SHP77 (cell line): ENCODE measurements around the gene NIM1K.
"Not testable (repeated sequence)": the region's sequence is repeated elsewhere in the genome, so short reads cannot be mapped to it uniquely, and the experiment has no call there.

Experiments used
- DNase-seq, 2 experiments: peaks; one replicate each; lab custom pipeline; 2025; lab: John Stamatoyannopoulos, UW

Gene NIM1K

DNA sequence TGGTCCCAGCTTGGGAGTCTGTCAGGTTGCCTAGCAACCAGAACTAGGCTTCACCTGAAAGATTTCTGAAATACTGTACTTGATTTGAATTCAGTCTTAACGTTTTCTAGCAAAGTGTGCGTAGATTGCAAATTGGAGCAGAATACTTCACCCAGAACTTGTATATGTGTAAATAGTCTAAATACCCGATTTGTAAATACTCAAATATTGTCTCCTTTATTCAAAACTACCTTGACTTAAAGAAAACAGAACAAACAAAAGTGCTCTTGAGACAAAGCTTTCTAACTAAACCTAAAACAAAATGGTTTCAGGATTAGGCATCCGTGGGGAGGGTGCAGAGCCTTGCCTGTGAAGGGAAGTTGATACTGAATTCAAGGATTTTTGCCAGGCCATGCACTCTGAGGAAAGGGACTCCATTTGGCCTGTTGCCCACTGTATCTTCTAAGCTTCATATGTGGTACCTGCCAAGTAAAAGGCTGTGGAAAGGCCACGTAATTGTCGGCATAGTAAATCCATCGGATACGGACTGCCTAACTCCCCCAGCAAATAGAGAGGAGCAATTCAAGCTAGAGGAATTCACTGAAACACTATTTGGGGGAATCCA is 121.9 kb downstream of the NIM1K start:
- peak in 1 of 2 experiments; percentile 26 for DNase-seq

DNA sequence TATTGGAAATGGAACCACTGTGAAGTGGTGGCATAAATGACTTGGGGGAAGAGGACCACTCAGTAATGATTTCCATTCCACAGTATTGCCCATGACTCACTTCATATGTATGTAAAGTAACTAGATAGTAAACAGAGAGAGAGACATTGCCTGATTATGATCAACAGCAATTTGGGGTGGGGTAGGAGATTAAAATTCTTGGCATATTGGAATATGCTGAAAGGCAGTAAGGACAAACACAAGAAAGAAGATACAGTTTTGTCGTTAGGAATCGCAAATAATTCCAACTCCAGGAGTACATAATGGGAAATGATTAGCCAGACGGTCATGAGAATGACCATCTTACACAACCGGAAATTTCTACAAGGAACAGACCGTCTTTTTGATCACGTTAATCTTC is 122.7 kb downstream of the NIM1K start:
- no peak for DNase-seq

DNA sequence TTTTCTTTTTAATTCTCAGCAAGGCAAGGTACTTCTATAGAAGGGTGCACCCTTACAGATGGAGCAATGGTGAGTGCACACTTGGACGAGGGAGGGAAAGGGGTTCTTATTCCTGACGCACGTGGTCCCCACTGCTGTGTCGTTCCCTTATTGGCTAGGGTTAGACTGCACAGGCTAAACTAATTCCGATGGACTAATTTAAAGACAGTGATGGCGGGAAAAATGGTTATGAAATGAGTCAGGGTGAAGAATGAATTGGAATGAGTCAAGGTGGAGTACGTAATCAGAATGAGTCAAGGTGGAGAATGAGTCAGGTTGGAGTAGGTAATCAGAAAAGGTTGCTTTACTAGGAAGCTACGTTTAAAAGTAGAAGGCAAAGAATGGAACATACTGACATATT is 123.2 kb downstream of the NIM1K start:
- no peak for DNase-seq

DNA sequence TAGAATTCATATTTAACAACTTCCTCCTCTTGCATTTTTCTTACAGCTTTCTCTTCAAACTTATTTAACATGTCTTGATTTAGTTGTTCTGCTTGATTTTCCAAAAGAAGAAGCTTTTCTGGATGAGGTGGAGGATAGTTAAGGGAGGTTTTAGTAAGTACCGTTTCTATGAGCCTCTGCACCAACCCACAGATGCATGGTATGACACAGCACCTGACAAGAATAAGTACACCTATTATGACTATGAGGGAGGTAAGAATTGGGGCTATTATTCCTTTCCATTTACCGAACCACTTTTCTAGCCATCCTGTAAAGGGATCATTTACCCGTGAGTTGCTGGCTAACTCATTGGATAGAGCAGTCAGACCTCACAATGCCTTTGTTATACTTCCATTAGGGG is 123.7 kb downstream of the NIM1K start:
- DNase-seq: no peak

DNA sequence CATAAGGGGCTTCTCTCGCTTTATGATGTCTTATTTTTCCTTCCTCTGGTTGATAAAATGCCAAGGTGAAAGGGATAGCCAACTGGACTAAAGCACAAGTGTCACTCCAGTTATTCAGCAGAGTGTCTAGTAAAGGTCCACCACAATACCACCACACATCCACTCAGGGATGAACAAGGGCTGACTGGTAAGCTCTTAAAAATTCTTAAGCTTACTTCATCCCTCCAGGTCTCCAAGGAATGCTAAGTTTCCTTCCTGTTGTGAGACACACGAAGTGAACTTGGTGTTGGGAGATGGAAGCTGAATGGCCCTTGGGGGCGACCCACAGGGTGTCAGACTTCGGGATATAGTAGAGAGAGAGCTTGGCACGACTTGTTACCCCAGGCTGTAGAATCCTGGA is 124.4 kb downstream of the NIM1K start:
- DNase-seq: no peak

DNA sequence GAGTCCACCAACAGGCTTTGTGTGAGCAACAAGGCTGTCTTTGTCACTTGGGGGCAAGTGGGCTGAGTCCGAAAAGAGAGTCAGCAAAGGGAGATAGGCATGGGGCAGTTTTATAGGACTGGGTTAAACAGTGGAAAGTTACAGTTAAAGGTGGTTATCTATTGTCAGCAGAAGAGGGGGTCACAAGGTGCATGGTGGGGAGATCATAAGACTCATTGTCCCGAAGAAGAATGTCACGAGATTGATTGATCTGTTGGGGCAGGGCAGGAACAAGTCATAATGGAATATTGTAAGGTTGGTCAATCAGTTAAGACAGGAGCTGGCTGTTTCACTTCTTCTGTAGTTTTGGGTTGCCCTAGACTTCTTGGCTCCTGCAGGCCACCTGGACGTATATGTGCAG is 128.8 kb downstream of the NIM1K start:
- no peak for DNase-seq

DNA sequence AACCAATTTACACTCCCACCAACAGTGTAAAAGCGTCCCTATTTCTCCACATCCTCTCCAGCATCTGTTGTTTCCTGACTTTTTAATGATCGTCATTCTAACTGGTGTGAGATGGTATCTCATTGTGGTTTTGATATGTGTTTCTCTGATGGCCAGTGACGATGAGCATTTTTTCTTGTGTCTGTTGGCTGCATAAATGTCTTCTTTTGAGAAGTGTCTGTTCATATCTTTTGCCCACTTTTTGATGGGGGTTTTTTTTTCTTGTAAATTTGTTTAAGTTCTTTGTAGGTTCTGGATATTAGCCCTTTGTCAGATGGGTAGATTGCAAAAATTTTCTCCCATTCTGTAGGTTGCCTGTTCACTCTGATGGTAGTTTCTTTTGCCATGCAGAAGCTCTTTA is 131.5 kb downstream of the NIM1K start:
- not testable (repeated sequence) for DNase-seq

DNA sequence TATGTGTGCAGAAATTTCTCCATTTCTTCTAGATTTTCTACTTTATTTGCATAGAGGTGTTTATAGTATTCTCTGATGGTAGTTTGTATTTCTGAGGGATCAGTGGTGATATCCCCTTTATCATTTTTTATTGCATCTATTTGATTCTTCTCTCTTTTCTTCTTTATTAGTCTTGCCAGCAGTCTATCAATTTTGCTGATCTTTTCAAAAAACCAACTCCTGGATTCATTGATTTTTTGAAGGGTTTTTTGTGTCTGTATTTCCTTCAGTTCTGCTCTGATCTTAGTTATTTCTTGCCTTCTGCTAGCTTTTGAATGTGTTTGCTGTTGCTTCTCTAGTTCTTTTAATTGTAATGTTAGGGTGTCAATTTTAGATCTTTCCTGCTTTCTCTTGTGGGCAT is 133.6 kb downstream of the NIM1K start:
- DNase-seq: not testable (repeated sequence)
